Measurements from ENCODE around the gene CADM3. TPM values are rescaled to one million over a fixed set of nuclear protein-coding genes. Genes with fewer than 3 reads are reported as not detected.
A peak's percentile ranks its signal among the peaks of the same experiment; 100 is the strongest.

CADM3 gene
- total and polyA plus RNA-seq, 2 of the 8 experiments (the other 6 are each of a cell fraction or from before 2014, with no cell fraction given): 8.3 to 8.5 TPM

- TF ChIP-seq KDM1A (IDR thresholded peaks at IDR 0.05; ENCODE audit: borderline replicate concordance, low read length) (peak; percentile 63; the same call in 1 of the 2 replicates), ZNF274 (IDR thresholded peaks at IDR 0.05; ENCODE audit: borderline replicate concordance, extremely low read depth, low read length) (no peak), POLR2A (IDR thresholded peaks at IDR 0.05; ENCODE audit: control extremely low read depth in 1 of 2, low read depth in 2 of 2, low read length in 2 of 2) (peak in 1 of 2 experiments; percentile 59; a peak in 2 of 3 replicates), YY1 (IDR thresholded peaks at IDR 0.05; ENCODE audit: low read depth, low read length) (no peak), BACH1 (IDR thresholded peaks at IDR 0.05; ENCODE audit: low read length) (no peak), RBBP5 (IDR thresholded peaks at IDR 0.05; ENCODE audit: borderline replicate concordance, low read depth, low read length) (no peak; the same call in 1 of the 2 replicates), SRF (IDR thresholded peaks at IDR 0.05; ENCODE audit: low read depth, low read length) (no peak), RFX5 (IDR thresholded peaks at IDR 0.05; ENCODE audit: borderline replicate concordance, low read depth, low read length) (peak; percentile 98), HDAC2 (IDR thresholded peaks at IDR 0.05; ENCODE audit: borderline replicate concordance in 1 of 2, low read depth in 2 of 2, low read length in 2 of 2) (no peak; a peak in 1 of 4 replicates), FOSL1 (IDR thresholded peaks at IDR 0.05; ENCODE audit: insufficient read depth, low read depth, low read length) (0 out of 2 replicates have a peak, but pooled peaks have one; percentile 16), USF2 (IDR thresholded peaks at IDR 0.05; ENCODE audit: low read length) (no peak), GTF2F1 (IDR thresholded peaks at IDR 0.05; ENCODE audit: borderline replicate concordance, low read depth, low read length) (no peak), E2F6 (IDR thresholded peaks at IDR 0.05) (no peak), ASH2L (IDR thresholded peaks at IDR 0.05; ENCODE audit: low read length) (peak; percentile 100), CREB1 (IDR thresholded peaks at IDR 0.05) (peak; percentile 91), JUND (IDR thresholded peaks at IDR 0.05; ENCODE audit: low read length) (0 out of 2 replicates have a peak, but pooled peaks have one; percentile 12), MAFK (IDR thresholded peaks at IDR 0.05; ENCODE audit: low read depth, low read length) (no peak), BRCA1 (IDR thresholded peaks at IDR 0.05; ENCODE audit: low read depth, low read length) (no peak), SIRT6 (IDR thresholded peaks at IDR 0.05; ENCODE audit: low read length) (no peak), HDAC6 (IDR thresholded peaks at IDR 0.05; ENCODE audit: low read depth, low read length) (no peak), TEAD4 (IDR thresholded peaks at IDR 0.05; ENCODE audit: low read depth, low read length) (no peak; the same call in 1 of the 2 replicates), CBX8 (IDR thresholded peaks at IDR 0.05; ENCODE audit: borderline replicate concordance, low read depth, low read length) (no peak), CHD2 (IDR thresholded peaks at IDR 0.05; ENCODE audit: low read length) (peak; percentile 74), POU5F1 (IDR thresholded peaks at IDR 0.05; ENCODE audit: low read depth, low read length) (no peak), SUZ12 (IDR thresholded peaks at IDR 0.05; ENCODE audit: low read length) (no peak)
These were observed 17.0 kb downstream of the CADM3 start (continued) for GRCh38 chr1:159188375-159188788.

All from H1 (cell line).